Vagina (tissue), 2 donors: ENCODE results near the gene GAGE12F. TPM values are rescaled to one million over a fixed set of nuclear protein-coding genes. Genes with fewer than 3 reads are reported as not detected.
"Not testable (repeated sequence)": the region's sequence is repeated elsewhere in the genome, so short reads cannot be mapped to it uniquely, and the experiment has no call there.

Source experiments
- DNase-seq, 2 donors: peaks; one replicate each; pipeline ENCODE4 v3.0.0-alpha.2; 2017; ENCODE audit errors: extremely low spot score in 2 of 2
- H3K27ac ChIP-seq: fragments of 200-600 bp; sonication (generic); one replicate; pipeline ENCODE4 v1.5.1; 2019
- H3K27me3 ChIP-seq: fragments of 200-600 bp; sonication (generic); one replicate; pipeline ENCODE4 v1.5.1; 2019
- H3K36me3 ChIP-seq, 2 donors: fragments of 200-600 bp; sonication (generic); one replicate each; pipeline ENCODE4 v1.5.1; 2017 to 2019
- H3K4me1 ChIP-seq: fragments of 200-600 bp; sonication (generic); one replicate; pipeline ENCODE4 v1.5.1; 2019
- H3K4me3 ChIP-seq, 2 donors: fragments of 200-600 bp; sonication (generic); 1 replicate in 1 of 2; 2 replicates in 1 of 2; pipeline ENCODE4 v1.5.1; 2016 to 2019
- H3K9me3 ChIP-seq: fragments of 200-600 bp; sonication (generic); one replicate; pipeline ENCODE4 v1.5.1; 2019
- intact Hi-C: fragments of 100-400 bp; cut with DNase I; formaldehyde crosslinking; loops from one replicate; pipeline ENCODE4 v1.15.1; 2023
- total RNA-seq: library from RNA; depleted of rRNA; stranded (reverse); fragments of >200 nt; gene quantifications from one replicate; pipeline ENCODE4 v1.2.3, GENCODE V29; 2016

GAGE12F gene, protein sequence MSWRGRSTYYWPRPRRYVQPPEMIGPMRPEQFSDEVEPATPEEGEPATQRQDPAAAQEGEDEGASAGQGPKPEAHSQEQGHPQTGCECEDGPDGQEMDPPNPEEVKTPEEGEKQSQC
- not detected for total RNA-seq

GRCh38 chrX:49560542-49560941, at the start of gene GAGE12F:
GAGE12F (plus strand) TSS chrX:49560842; CDS start chrX:49561997, 1,155 bp downstream.
- H3K27me3 ChIP-seq, DNase-seq, H3K4me3 ChIP-seq, H3K36me3 ChIP-seq, intact Hi-C loops, H3K9me3 ChIP-seq, H3K4me1 ChIP-seq, H3K27ac ChIP-seq: not testable (repeated sequence)

GRCh38 chrX:49531877-49532276, 28.8 kb upstream of the GAGE12F start, which contains the start of gene GAGE12C:
GAGE12C (plus strand) TSS chrX:49532177; CDS start chrX:49533332, 1,155 bp downstream.
- DNase-seq, H3K9me3 ChIP-seq, H3K27me3 ChIP-seq, H3K4me3 ChIP-seq, H3K4me1 ChIP-seq, H3K27ac ChIP-seq, H3K36me3 ChIP-seq, intact Hi-C loops: not testable (repeated sequence)

- H3K4me1 ChIP-seq, H3K27me3 ChIP-seq, H3K4me3 ChIP-seq, intact Hi-C loops, DNase-seq, H3K36me3 ChIP-seq, H3K27ac ChIP-seq, H3K9me3 ChIP-seq: not testable (repeated sequence)
Measured at GRCh38 chrX:49541433-49541832, 19.2 kb upstream of the GAGE12F start, which contains the start of gene GAGE12D. GAGE12D (plus strand) TSS chrX:49541733; CDS start chrX:49542888, 1,155 bp downstream.

- H3K27me3 ChIP-seq, H3K4me3 ChIP-seq, H3K36me3 ChIP-seq, H3K9me3 ChIP-seq, DNase-seq, H3K27ac ChIP-seq, H3K4me1 ChIP-seq, intact Hi-C loops: not testable (repeated sequence)
Measured at GRCh38 chrX:49550989-49551388, 9.7 kb upstream of the GAGE12F start, which contains the start of gene GAGE12E. GAGE12E (plus strand) TSS chrX:49551289; CDS start chrX:49552444, 1,155 bp downstream.

- H3K9me3 ChIP-seq, intact Hi-C loops, H3K4me3 ChIP-seq, H3K27ac ChIP-seq, H3K27me3 ChIP-seq, DNase-seq, H3K36me3 ChIP-seq, H3K4me1 ChIP-seq: not testable (repeated sequence)
Measured at GRCh38 chrX:49568728-49569127, 8.1 kb downstream of the GAGE12F start.

DNA sequence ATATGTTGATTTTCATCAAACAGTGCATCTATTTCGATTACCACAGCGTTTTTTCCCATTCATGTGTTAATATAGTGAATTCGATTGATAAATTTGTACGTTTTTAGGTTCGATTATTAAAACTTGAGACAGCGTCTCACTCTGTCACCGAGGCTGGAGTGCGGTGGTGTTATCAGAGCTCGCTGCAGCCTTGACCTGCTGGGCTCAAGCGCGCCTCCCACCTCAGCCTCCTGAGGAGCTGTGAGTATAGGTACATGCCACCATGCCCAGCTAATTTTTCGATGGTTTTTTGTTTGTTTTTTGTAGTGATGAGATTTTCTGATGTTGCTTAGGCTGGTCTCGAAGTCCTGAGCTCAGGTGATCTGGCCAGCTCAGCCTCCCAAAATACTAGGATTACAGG, 8.5 kb downstream of the GAGE12F start:
- H3K9me3 ChIP-seq, H3K36me3 ChIP-seq, H3K27ac ChIP-seq, H3K4me1 ChIP-seq, intact Hi-C loops, H3K27me3 ChIP-seq, DNase-seq, H3K4me3 ChIP-seq: not testable (repeated sequence)

DNA sequence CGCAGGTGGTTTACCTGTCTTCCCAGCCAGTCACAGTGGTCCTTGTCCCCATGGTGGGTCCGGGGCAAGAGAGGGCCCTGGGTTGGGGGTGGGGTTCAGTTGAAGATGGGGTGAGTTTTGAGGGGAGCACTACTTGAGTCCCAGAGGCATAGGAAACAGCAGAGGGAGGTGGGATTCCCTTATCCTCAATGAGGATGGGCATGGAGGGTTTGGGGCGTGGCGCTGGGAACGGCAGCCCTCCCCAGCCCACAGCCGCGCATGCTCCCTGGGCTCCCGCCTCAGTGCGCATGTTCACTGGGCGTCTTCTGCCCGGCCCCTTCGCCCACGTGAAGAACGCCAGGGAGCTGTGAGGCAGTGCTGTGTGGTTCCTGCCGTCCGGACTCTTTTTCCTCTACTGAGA, 9.5 kb downstream of the GAGE12F start, which contains the start of gene GAGE12G:
TSS of gene GAGE12G (plus strand) at position 301 of the 400 bp plus-strand sequence. CDS start 1,155 bp downstream, outside the sequence.
- H3K9me3 ChIP-seq, H3K4me3 ChIP-seq, H3K4me1 ChIP-seq, H3K27me3 ChIP-seq, H3K36me3 ChIP-seq, DNase-seq, H3K27ac ChIP-seq, intact Hi-C loops: not testable (repeated sequence)

DNA sequence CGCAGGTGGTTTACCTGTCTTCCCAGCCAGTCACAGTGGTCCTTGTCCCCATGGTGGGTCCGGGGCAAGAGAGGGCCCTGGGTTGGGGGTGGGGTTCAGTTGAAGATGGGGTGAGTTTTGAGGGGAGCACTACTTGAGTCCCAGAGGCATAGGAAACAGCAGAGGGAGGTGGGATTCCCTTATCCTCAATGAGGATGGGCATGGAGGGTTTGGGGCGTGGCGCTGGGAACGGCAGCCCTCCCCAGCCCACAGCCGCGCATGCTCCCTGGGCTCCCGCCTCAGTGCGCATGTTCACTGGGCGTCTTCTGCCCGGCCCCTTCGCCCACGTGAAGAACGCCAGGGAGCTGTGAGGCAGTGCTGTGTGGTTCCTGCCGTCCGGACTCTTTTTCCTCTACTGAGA, 19.0 kb downstream of the GAGE12F start, which contains the start of gene GAGE12H:
TSS of gene GAGE12H (plus strand) at position 301 of the 400 bp plus-strand sequence. CDS start 1,155 bp downstream, outside the sequence.
- intact Hi-C loops, H3K36me3 ChIP-seq, DNase-seq, H3K9me3 ChIP-seq, H3K27me3 ChIP-seq, H3K4me3 ChIP-seq, H3K27ac ChIP-seq, H3K4me1 ChIP-seq: not testable (repeated sequence)

GRCh38 chrX:49589196-49589595, 28.6 kb downstream of the GAGE12F start, which contains the start of gene GAGE2A:
GAGE2A (plus strand) TSS chrX:49589496; CDS start chrX:49590651, 1,155 bp downstream.
- H3K27me3 ChIP-seq, H3K27ac ChIP-seq, H3K4me3 ChIP-seq, H3K4me1 ChIP-seq, H3K36me3 ChIP-seq, H3K9me3 ChIP-seq, intact Hi-C loops, DNase-seq: not testable (repeated sequence)

DNA sequence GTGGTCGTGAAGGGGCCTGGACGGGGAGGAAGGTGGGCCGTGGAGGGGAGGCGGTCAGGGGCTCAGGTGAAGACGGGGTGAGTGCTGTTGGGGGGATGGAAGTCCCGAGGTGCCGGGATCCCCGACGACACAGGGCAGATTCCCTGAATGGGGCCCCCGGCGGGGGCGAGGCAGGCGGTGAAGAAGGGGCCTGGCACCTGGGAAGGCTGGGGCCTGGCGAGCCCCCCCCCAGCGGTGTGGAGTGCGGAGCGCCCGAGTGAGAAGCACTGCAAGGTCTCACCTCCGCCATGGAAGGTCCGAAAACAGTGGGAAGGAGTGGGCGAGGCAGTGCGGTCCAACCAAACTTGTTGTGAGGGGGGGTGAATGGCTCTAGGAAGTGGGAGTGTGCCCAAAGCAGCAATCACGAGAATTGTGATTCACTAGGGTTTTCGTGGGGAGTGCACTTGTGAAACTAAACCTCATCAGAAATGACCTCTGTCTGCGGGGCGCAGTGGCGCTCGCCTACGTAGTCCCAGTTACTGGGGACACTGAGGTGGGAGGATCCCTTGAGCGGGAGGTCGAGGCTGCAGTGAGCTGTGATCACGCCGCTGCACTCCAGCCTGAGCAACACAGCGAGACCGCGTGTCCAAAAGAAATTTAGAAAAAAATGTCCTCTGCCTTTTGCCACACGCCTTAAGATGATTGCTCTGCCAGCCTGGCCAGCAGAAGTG, 29.3 kb downstream of the GAGE12F start:
- intact Hi-C loops, H3K4me3 ChIP-seq, DNase-seq, H3K27me3 ChIP-seq, H3K27ac ChIP-seq, H3K9me3 ChIP-seq, H3K36me3 ChIP-seq, H3K4me1 ChIP-seq: not testable (repeated sequence)

- H3K27ac ChIP-seq, H3K36me3 ChIP-seq, H3K4me3 ChIP-seq, H3K27me3 ChIP-seq, DNase-seq, intact Hi-C loops, H3K4me1 ChIP-seq, H3K9me3 ChIP-seq: not testable (repeated sequence)
Measured at GRCh38 chrX:49590488-49590887, 29.8 kb downstream of the GAGE12F start.

DNA sequence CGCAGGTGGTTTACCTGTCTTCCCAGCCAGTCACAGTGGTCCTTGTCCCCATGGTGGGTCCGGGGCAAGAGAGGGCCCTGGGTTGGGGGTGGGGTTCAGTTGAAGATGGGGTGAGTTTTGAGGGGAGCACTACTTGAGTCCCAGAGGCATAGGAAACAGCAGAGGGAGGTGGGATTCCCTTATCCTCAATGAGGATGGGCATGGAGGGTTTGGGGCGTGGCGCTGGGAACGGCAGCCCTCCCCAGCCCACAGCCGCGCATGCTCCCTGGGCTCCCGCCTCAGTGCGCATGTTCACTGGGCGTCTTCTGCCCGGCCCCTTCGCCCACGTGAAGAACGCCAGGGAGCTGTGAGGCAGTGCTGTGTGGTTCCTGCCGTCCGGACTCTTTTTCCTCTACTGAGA, 38.1 kb downstream of the GAGE12F start, which contains the start of gene GAGE1:
TSS of gene GAGE1 (plus strand) at position 301 of the 400 bp plus-strand sequence. CDS start 1,155 bp downstream, outside the sequence.
- H3K27me3 ChIP-seq, H3K4me1 ChIP-seq, H3K4me3 ChIP-seq, H3K27ac ChIP-seq, H3K9me3 ChIP-seq, DNase-seq, intact Hi-C loops, H3K36me3 ChIP-seq: not testable (repeated sequence)
